Trophoblast cell (in vitro differentiated cells and primary cell): ENCODE data around the gene FTSJ3.
"Not testable (repeated sequence)": the region's sequence is repeated elsewhere in the genome, so short reads cannot be mapped to it uniquely, and the experiment has no call there.

Experiments used
- DNase-seq, 2 donors: peaks; one replicate each; pipeline ENCODE4 v3.0.0-alpha.2; 2016
- H2AFZ ChIP-seq: 2 replicates; pipeline ENCODE4 v1.6.1; 2013; ENCODE audit warnings: low read length, moderate library complexity, mild to moderate bottlenecking; ENCODE audit not compliant: insufficient read depth, poor library complexity
- H2AK5ac ChIP-seq: 2 replicates; pipeline ENCODE4 v1.6.1; 2013; ENCODE audit warnings: mild to moderate bottlenecking, low read length
- H2BK120ac ChIP-seq: 2 replicates; pipeline ENCODE4 v1.6.1; 2013; ENCODE audit warnings: low read length, mild to moderate bottlenecking, moderate library complexity; ENCODE audit not compliant: insufficient read depth, poor library complexity
- H2BK12ac ChIP-seq: 2 replicates; pipeline ENCODE4 v1.6.1; 2013; ENCODE audit warnings: mild to moderate bottlenecking, low read length, moderate library complexity
- H2BK5ac ChIP-seq: 2 replicates; pipeline ENCODE4 v1.6.1; 2013; ENCODE audit warnings: low read length, low read depth, moderate library complexity, mild to moderate bottlenecking; ENCODE audit not compliant: poor library complexity
- H3K14ac ChIP-seq: 2 replicates; pipeline ENCODE4 v1.6.1; 2013; ENCODE audit warnings: mild to moderate bottlenecking, low read length
- H3K18ac ChIP-seq: 2 replicates; pipeline ENCODE4 v1.6.1; 2013; ENCODE audit warnings: mild to moderate bottlenecking, low read length
- H3K23ac ChIP-seq: 2 replicates; pipeline ENCODE4 v1.6.1; 2013; ENCODE audit warnings: low read length
- H3K27ac ChIP-seq: 2 replicates; pipeline ENCODE4 v1.5.1; 2013; ENCODE audit warnings: low read depth, mild to moderate bottlenecking, inconsistent platforms, low read length, moderate library complexity
- H3K27me3 ChIP-seq: 2 replicates; pipeline ENCODE4 v1.6.1; 2013; ENCODE audit warnings: inconsistent platforms, mild to moderate bottlenecking, low read length, moderate library complexity; ENCODE audit not compliant: insufficient read depth
- H3K36me3 ChIP-seq, 2 experiments: 1 replicate in 1 of 2; 2 replicates in 1 of 2; pipeline ENCODE4 v1.6.1; 2013; ENCODE audit warnings: low read length in 2 of 2, mild to moderate bottlenecking in 2 of 2, moderate library complexity in 1 of 2; ENCODE audit not compliant: insufficient read depth in 2 of 2, control insufficient read depth in 1 of 2
- H3K4ac ChIP-seq: 2 replicates; pipeline ENCODE4 v1.6.1; 2013; ENCODE audit warnings: low read depth, mild to moderate bottlenecking, low read length, moderate library complexity
- H3K4me1 ChIP-seq, 2 experiments: 1 replicate in 1 of 2; 2 replicates in 1 of 2; pipeline ENCODE4 v1.6.1; 2013; ENCODE audit warnings: low read length in 2 of 2, mild to moderate bottlenecking in 2 of 2, moderate library complexity in 1 of 2; ENCODE audit not compliant: insufficient read depth in 2 of 2, control insufficient read depth in 1 of 2
- H3K4me2 ChIP-seq: 2 replicates; pipeline ENCODE4 v1.6.1; 2013; ENCODE audit warnings: inconsistent platforms, mild to moderate bottlenecking, low read length, moderate library complexity
- H3K4me3 ChIP-seq: 2 replicates; pipeline ENCODE4 v1.5.1; 2013; ENCODE audit warnings: mild to moderate bottlenecking, low read depth, low read length, inconsistent platforms
- H3K79me1 ChIP-seq: one replicate; pipeline ENCODE4 v1.6.1; 2013; ENCODE audit warnings: low read length
- H3K79me2 ChIP-seq: 2 replicates; pipeline ENCODE4 v1.6.1; 2013; ENCODE audit warnings: low read length, mild to moderate bottlenecking; ENCODE audit not compliant: control insufficient read depth, insufficient read depth, poor library complexity
- H3K9ac ChIP-seq: 2 replicates; pipeline ENCODE4 v1.6.1; 2013; ENCODE audit warnings: mild to moderate bottlenecking, low read length
- H3K9me3 ChIP-seq: 2 replicates; pipeline ENCODE4 v1.6.1; 2013; ENCODE audit warnings: low read depth, mild to moderate bottlenecking, control low read depth, inconsistent platforms, low read length; ENCODE audit not compliant: insufficient read depth
- H4K12ac ChIP-seq: 2 replicates; pipeline ENCODE4 v1.6.1; 2013; ENCODE audit warnings: low read depth, mild to moderate bottlenecking, low read length, moderate library complexity
- H4K8ac ChIP-seq: 2 replicates; pipeline ENCODE4 v1.6.1; 2013; ENCODE audit warnings: low read depth, mild to moderate bottlenecking, low read length, moderate library complexity
- H4K91ac ChIP-seq: one replicate; pipeline ENCODE4 v1.6.1; 2013; ENCODE audit warnings: low read depth, mild to moderate bottlenecking, low read length, moderate library complexity
- WGBS: extraction: QIAGEN DNeasy Blood & Tissue Kit; methylation state at CpG from one replicate; pipeline ENCODE4 v1.1.7; 2013; ENCODE audit warnings: missing lambda C conversion rate; ENCODE audit not compliant: insufficient read length, insufficient coverage; ENCODE audit errors: extremely low coverage; 5-methylcytosine and 5-hydroxymethylcytosine counted together

FTSJ3 gene

DNA sequence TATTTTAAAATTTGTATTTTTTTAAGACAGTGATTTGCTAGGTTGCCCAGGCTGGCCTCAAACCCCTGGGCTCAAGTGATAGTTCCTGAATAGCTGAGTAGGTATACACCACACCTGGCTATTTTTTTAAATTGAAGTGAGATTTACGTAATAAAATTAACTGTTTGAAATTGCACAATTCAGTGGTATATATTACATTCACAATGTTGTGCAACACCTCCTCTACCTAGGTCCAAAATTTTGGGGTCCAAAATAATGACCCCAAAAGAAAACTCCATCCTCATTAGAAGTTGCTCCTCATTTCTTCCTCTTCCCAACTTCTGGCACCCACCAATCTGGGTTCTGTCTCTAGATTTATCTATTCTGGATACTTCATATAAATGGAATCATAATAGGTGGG, 18.0 kb upstream of the FTSJ3 start:
- H2BK12ac ChIP-seq: no peak overlapping the region
- no peak overlapping the region for H2AK5ac ChIP-seq
- H3K79me1 ChIP-seq: peaks cover 14% of the 10 kb centered on the region
- H2BK5ac ChIP-seq: no peak overlapping the region
- no peak overlapping the region for H4K8ac ChIP-seq
- no peak overlapping the region for H3K4ac ChIP-seq
- H3K4me2 ChIP-seq: no peak overlapping the region
- no CpG with 5 or more reads among the region's 1 CpG for WGBS
- H3K27ac ChIP-seq: no peak overlapping the region
- no peaks in the 10 kb centered on the region for H3K36me3 ChIP-seq
- no peak for DNase-seq
- H3K23ac ChIP-seq: no peak overlapping the region
- H3K14ac ChIP-seq: no peak overlapping the region
- peaks cover 18% of the 10 kb centered on the region for H3K79me2 ChIP-seq
- no peak overlapping the region for H4K12ac ChIP-seq
- H2AFZ ChIP-seq: no peak overlapping the region
- peaks cover 10 to 16% of the 10 kb centered on the region in 2 experiments for H3K4me1 ChIP-seq
- no peak overlapping the region for H3K18ac ChIP-seq
- no peak overlapping the region for H2BK120ac ChIP-seq
- no peaks in the 10 kb centered on the region for H3K27me3 ChIP-seq
- H3K9ac ChIP-seq: no peak overlapping the region
- no peak overlapping the region for H3K4me3 ChIP-seq
- peaks cover 17% of the 10 kb centered on the region for H3K9me3 ChIP-seq
- no peak overlapping the region for H4K91ac ChIP-seq

DNA sequence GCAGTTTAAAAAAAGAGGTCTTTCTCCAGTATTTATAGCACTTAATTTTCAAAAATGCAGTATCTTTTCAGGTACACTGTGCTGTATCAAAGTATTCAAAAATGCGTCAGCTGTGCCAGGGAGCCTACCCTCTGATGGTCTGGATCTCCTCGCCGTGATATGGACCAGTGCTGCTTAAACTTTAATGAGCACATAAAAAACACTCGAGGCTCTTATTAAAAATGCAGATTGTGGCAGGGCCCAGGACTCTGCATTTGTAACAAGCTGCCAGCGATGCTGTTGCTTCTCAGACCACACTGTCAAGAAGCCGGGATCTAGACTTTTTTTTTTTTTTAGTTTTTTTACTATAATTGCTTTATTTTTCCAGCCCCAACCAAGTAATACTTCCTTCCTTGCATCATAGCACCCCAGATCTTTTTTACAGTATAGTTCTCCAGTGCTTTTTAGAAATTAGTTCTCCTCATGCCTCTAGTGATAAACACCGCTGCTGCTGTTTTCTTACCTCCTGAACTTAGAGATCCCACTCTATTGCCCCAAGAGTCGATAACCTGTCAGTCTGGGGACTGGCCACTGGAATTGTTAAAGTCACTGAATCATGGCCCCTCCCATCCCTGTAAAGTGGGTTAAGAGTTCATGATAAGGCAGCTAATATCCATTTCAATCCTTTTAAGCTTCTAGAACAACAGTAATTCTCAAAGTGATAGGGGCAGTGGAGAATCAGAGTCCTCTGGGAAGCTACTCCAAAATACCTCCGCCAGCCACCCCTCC, 16.6 kb upstream of the FTSJ3 start:
- H3K4ac ChIP-seq: no peak overlapping the region
- no peak overlapping the region for H4K91ac ChIP-seq

GRCh38 chr17:63843387-63843888, 16.0 kb upstream of the FTSJ3 start:
- Histone ChIP-seq H3K4me3 (peak overlapping the region; percentile 69), H3K4me1 (peaks cover 18 to 24% of the 10 kb centered on the region in 2 experiments), H3K79me1 (peaks cover 11% of the 10 kb centered on the region), H3K4me2 (peak overlapping the region; percentile 77), H2BK120ac (peak overlapping the region; percentile 65), H2AFZ (peak overlapping the region; percentile 80), H4K91ac (peak overlapping the region; percentile 67), H3K4ac (peak overlapping the region; percentile 61), H4K8ac (peak overlapping the region; percentile 96), H4K12ac (peak overlapping the region; percentile 84), H3K79me2 (peaks cover 21% of the 10 kb centered on the region), H3K14ac (peak overlapping the region; percentile 37)
- not testable (repeated sequence) for H3K9me3 ChIP-seq, H3K23ac ChIP-seq, H3K27ac ChIP-seq, H2BK12ac ChIP-seq, H3K36me3 ChIP-seq, H3K27me3 ChIP-seq, H3K9ac ChIP-seq, H3K18ac ChIP-seq, H2BK5ac ChIP-seq, H2AK5ac ChIP-seq
- peak; percentile 69 to 84 for DNase-seq
- no CpG with 5 or more reads among the region's 19 CpGs for WGBS

More for the DNA sequence above, 16.6 kb upstream of the FTSJ3 start:
- H3K9me3 ChIP-seq: peaks cover 12% of the 10 kb centered on the region
- H2BK5ac ChIP-seq: no peak overlapping the region
- no peak overlapping the region for H2AFZ ChIP-seq
- H3K4me3 ChIP-seq: no peak overlapping the region
- H4K8ac ChIP-seq: no peak overlapping the region
- H3K79me1 ChIP-seq: peaks cover 14% of the 10 kb centered on the region
- H3K4me2 ChIP-seq: no peak overlapping the region
- no peak overlapping the region for H2AK5ac ChIP-seq
- no peaks in the 10 kb centered on the region for H3K36me3 ChIP-seq
- peaks cover 19% of the 10 kb centered on the region for H3K79me2 ChIP-seq
- no peak overlapping the region for H3K27ac ChIP-seq
- peaks cover 14 to 21% of the 10 kb centered on the region in 2 experiments for H3K4me1 ChIP-seq
- H3K14ac ChIP-seq: no peak overlapping the region
- H2BK12ac ChIP-seq: no peak overlapping the region
- H3K23ac ChIP-seq: no peak overlapping the region
- no peak overlapping the region for H3K9ac ChIP-seq
- no peaks in the 10 kb centered on the region for H3K27me3 ChIP-seq
- no peak for DNase-seq
- H4K12ac ChIP-seq: no peak overlapping the region
- no CpG with 5 or more reads among the region's 9 CpGs for WGBS
- H2BK120ac ChIP-seq: no peak overlapping the region
- no peak overlapping the region for H3K18ac ChIP-seq

GRCh38 chr17:63842540-63843386, 15.3 kb upstream of the FTSJ3 start, which contains the start of gene SMARCD2:
TSS of gene SMARCD2 (minus strand) at chr17:63842685. CDS start at chr17:63842674, 11 bp downstream.
- Histone ChIP-seq H4K8ac (peak within 1 kb of the TSS; percentile 96), H2AFZ (peak within 1 kb of the TSS; percentile 80), H4K12ac (peak within 1 kb of the TSS; percentile 84), H3K27ac (peak within 1 kb of the TSS; percentile 81), H3K4me1 (peaks cover 25 to 29% of the 10 kb centered on the region in 2 experiments), H3K79me1 (peaks cover 11% of the 10 kb centered on the region), H2BK5ac (peak within 1 kb of the TSS; percentile 73), H3K9ac (peak within 1 kb of the TSS; percentile 72), H2BK12ac (no peak within 1 kb of the TSS), H3K36me3 (no peaks in the 10 kb centered on the region), H3K18ac (peak within 1 kb of the TSS; percentile 77), H3K4me2 (peak within 1 kb of the TSS; percentile 83), H3K4me3 (peak within 1 kb of the TSS; percentile 84), H2AK5ac (peak within 1 kb of the TSS; percentile 56), H3K9me3 (peaks cover 6% of the 10 kb centered on the region), H3K23ac (no peak within 1 kb of the TSS), H3K79me2 (peaks cover 27% of the 10 kb centered on the region), H3K4ac (peak within 1 kb of the TSS; percentile 64), H4K91ac (peak within 1 kb of the TSS; percentile 70), H3K14ac (peak within 1 kb of the TSS; percentile 77), H3K27me3 (no peaks in the 10 kb centered on the region), H2BK120ac (peak within 1 kb of the TSS; percentile 65)
- WGBS: no CpG with 5 or more reads among the region's 92 CpGs
- peak; percentile 98 for DNase-seq
